SH-SY5Y (cell line): ENCODE measurements around the gene GALNT18.

Experiments used
- GATA2 ChIP-seq: IDR thresholded peaks from 2 replicates; pipeline ENCODE4 v1.6.1; 2011; ENCODE audit warnings: mild to moderate bottlenecking, low read depth, low read length
- GATA3 ChIP-seq: IDR thresholded peaks from 2 replicates; pipeline ENCODE4 v1.6.1; 2011; ENCODE audit warnings: low read depth, mild to moderate bottlenecking, low read length, moderate library complexity

DNA sequence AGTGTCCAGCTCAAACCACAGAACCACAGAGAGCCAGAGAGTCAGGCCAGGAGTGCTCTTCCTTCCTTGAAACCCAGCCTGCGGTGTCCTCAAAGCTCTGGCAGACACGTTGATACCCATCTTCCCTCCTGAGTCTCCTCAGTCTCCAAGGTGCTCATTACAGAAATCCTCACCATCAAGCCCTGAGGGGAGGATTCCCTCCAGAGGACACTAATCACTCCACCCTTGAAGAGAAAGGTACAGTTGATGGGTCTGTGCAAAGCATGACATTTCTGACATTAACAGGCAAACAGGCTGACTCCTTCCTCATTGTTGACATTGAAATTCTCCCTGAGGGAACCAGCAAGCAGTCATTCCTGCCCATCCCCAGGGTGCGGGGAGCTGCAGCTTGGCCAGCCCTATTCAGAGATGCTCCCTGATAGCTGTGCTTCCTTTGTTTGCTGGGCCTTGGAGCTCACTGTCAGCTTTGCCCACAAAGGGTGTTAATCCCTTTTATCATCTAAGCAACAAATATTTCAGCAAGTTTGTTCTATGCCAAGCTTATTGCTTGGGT is 167.1 kb downstream of the GALNT18 start:
- TF ChIP-seq GATA3 (no peak), GATA2 (no peak)
